ENCODE data around the gene ENTREP3.

ENTREP3 gene

GRCh38 chr1:155277902-155278688 is 22.8 kb upstream of the ENTREP3 start:
- DNase-seq, result peak in 1 of 2 experiments; percentile 8

DNA sequence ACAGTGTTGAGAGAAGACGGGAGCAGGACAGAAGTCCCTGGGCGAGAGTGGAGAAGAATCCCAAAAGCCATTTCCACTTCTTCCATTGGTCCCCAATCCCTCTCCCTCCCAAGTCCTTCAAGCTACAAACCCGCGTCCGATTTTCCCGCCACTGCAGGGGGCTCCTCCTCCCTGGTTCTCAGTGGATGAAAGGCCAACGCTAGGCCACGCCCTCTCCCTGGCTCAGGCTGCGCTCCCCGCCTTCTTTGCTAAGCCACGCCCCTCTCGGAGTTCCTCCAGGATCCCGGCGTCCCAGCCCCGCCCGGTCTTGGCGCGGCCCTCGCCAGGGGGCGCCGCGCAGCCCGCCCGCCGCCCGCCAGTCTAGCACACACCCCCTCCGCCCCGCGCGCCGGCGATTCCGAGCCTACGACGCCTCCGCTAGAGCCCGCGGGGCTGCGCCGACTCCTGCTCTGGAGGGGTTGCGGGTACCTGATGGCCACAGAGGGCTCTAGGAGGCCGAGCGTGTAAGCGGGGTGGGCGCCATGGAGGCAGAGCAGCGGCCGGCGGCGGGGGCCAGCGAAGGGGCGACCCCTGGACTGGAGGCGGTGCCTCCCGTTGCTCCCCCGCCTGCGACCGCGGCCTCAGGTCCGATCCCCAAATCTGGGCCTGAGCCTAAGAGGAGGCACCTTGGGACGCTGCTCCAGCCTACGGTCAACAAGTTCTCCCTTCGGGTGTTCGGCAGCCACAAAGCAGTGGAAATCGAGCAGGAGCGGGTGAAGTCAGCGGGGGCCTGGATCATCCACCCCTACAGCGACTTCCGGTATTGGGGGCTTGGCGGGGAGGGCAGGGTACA is 22.0 kb upstream of the ENTREP3 start, which contains the start of gene HCN3:
HCN3 (plus strand) TSS at position 394 of the 832 bp plus-strand sequence; CDS start at position 522, 128 bp downstream.
- peak; percentile 80 to 95 for DNase-seq

GRCh38 chr1:155273343-155274245 is 18.3 kb upstream of the ENTREP3 start, which contains the start of gene CLK2:
TSS of gene CLK2 (minus strand) at chr1:155273504. CDS start at chr1:155270977, 2,527 bp downstream.
- peak; percentile 37 to 66 for DNase-seq

DNA sequence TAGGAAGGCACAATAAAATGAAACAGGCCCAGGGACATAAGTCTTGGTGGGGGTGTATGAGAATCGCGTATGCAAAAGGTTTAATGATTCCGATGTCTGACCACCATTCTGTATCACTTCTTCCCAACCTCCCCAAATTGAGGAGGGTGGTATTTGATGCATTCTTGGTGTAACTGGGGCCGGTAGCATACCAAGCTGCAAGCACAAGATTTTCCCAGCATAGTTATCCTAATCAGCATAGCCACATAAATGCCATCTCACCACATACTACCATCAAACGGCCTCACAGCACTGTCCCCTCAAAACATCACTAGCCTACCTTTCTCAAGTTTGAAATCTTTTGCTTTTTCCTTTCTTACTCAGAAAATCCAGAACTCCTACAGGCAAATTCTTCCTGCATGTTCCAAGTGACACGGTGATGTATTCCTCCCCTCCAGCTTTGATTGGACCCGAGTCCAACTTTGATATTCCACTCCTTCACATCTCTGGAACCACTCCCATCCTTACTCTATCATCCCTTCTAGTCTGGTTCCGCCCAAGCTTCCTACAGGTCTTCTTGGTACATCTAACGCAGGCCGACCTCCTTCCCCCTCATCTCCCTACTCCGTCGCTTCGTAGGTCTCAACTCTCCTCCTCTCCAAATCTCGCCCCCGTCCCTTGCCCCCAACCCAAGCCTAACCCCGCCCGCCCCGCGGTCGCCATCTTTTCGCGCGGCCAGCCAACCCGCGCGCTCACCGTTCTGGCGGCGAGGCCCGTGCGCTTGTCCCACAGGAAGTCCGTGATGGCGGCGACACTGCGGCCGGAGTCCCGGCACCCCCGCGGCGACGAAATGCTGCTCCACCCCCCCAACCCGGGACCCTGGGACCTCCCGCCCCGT is 17.4 kb upstream of the ENTREP3 start:
- DNase-seq, result no peak

GRCh38 chr1:155269381-155269780 is 14.1 kb upstream of the ENTREP3 start:
- DNase-seq, result no peak

DNA sequence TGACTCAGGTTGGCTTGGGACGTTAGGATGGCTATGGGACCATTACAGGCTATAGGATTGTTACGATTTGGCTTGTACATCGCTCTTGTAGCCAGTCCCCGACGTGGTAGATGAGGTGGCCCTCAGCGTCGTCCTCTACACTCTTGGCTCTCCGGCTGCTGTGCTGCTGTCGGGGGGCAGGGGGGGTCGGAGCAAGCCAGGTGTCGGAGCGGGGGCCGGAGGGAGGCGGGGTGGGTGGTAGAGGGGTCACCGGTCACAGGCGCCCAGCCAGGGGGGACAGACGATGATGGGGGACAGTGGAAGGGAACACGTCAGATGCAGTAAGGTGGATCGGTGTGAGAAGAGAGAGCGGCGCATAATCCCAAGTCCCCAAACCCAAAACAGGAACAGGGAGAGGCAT is 13.3 kb upstream of the ENTREP3 start:
- no peak for DNase-seq

GRCh38 chr1:155267373-155267772 is 12.1 kb upstream of the ENTREP3 start:
- no peak for DNase-seq

- no peak for DNase-seq
Observed at GRCh38 chr1:155266553-155266952, 11.3 kb upstream of the ENTREP3 start.

GRCh38 chr1:155263067-155263466 is 7.8 kb upstream of the ENTREP3 start:
- DNase-seq, result no peak

DNA sequence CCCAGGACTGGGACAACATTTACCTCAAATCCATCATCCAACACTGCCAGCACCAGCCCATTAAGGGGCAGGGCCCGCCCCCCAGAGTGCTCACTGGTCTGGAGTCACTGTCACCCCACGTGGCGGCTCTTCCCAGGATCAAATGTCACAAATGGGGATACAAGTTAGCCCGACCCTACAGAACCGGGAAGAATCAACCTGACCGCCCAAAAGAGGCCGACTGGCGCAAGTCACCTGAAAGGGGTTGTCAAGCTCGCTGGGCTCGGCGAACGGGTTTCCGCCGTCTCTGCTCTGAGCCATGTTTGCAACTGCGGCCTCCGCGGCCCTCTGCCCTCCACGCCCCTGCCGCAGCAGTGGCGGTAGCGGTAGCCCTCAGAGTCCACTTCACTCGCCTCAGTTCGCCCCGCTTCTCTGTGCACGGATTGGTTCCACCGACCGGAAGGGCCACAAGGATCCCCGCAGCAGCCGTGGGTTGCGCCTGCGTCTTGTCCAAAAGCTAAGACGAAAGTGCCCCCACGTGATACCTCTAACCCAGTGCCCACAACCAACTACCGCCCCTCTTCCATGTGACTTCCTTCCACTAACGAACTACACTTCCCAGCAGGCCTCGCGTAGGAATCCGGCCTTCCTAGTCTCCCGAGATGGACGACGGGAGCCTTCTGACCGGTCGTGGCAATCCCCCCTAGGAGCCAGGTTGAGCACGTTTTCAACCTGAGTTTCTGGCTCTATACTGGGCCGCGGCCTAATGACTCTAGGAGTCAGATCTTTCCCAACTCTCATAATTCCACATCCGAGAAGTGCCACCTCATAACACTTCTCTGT is 6.8 kb upstream of the ENTREP3 start, which contains the start of gene SCAMP3:
SCAMP3 (minus strand) TSS at position 509 of the 822 bp plus-strand sequence; CDS start at position 300, 209 bp downstream.
- DNase-seq, result peak; percentile 88 to 97

- no peak for DNase-seq
Observed at GRCh38 chr1:155261493-155261851, 6.2 kb upstream of the ENTREP3 start.

DNA sequence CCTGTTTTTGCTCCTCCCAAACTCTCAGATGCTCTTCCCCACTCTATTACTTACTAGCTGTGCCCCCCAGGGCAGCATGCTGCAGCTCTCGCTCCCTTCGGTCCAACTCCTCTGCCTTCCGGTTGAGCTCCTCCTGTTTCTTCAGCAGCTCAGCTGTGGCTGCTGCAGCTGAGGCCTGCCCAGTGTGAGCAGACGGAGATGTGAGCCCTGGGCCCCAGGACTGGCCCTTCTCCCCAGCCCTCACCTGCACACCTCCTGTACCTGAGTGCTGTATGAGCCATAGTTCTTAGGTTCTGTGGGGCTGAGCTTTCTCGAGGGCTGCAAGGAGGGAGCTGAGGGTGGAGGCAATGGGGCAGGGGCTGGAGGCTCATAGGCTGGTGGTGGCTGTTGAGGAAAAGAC is 5.0 kb upstream of the ENTREP3 start:
- no peak for DNase-seq

DNA sequence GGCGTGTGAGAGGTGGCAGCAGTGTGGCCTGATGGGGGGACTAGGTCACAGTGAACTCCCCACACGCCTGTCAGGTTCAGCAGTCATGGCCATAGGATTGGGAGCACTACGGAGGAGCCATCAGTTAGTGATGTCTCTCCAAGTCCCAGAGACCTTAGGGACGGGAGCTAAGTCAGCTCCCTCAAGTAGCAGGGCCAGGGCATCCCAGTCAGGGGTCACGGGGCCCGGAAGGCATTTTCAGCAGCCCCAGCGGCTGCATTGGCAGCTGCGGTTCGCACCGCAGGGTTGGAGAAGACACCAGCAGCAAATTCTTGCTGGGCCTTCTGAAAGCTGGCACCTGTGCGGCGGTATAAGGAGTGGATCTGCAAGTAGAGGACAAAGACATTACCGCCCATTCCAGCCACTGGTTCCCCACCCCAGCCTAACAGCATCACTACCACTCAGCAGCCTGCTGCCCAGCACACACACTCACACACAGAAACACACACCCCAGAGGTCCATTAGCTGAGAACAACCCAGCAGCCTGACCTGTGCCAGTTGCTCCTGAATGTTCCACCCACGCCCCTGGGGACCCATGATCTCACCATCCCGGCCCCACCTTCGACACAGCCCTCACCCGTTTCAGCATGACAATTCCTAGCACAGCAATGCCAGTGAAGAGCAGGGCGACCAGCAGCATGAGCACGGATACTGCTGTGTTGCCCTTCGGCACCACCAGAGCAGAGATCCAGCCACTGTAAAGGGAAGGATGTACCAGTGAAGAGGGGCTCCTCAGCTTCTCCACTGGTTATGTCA is 972 bp upstream of the ENTREP3 start:
- DNase-seq, result no peak

DNA sequence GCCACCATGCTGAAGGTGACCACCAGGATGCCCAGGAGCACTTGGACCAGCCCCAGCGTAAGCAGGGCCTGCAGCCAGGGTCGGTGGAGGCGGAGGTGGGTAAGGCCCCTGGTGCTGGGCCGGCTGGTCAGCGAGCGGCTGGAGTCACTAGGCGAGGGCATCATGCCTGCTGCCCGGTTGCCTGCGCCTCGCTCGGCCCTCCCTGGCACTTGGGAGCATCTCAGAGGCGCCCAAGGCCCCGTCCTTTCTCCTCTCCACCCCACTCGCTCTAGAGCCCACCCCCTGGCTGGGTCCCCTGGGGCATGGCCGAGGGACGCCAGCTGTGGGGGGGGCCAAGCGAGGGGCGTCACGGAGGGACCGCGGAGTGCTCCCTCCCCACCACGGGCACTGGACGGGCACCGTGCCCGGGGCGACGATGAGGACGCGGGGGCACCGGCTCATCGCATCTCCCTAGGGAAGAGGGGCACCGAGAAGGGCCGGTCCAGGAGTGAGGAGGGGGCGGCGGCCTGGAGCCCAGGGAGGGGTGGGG is 505 bp downstream of the ENTREP3 start:
- DNase-seq, result no peak

- DNase-seq, result no peak
Observed at GRCh38 chr1:155254228-155254713, 1.0 kb downstream of the ENTREP3 start.

DNA sequence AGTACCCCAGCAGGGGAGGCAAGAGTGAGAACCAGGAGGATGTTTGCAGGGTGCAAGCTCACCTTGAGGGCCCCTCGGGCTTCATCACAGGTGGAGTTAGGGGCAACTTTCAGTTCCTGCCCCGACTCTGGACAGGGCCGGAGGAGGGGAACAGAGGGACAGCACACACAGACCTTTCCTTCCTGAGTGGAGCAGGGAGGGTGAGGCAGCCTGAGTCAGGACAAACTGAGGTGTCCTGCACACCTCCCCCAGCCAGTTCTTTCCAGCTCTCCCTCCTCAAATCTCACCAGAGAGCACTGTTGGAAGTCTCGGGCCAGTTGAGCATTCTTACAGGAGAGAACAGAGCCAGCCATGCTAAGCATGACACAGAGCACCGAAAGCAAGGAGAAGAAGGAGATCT is 1.5 kb downstream of the ENTREP3 start:
- DNase-seq, result no peak

DNA sequence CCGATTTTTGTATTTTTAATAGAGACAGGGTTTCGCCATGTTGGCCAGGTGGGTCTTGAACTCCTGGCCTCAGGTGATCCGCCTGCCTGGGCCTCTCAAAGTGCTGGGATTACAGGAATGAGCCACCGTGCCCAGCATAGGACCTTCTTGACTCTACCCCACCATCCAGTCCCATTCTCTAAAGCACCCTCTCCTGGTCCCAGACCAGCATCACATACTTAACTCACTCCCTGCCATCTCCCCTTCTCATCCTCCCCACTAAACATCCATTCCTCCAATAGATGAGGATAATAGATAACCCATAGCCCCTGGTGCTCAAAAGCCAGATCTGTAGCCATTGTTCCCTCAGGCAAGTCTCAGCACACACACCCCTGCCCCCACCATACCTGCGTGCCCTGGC is 2.1 kb downstream of the ENTREP3 start:
- no peak for DNase-seq

GRCh38 chr1:155251566-155251965 is 3.7 kb downstream of the ENTREP3 start:
- DNase-seq, result no peak
